AG10803 (cell line): ENCODE data around the gene XRCC2.

Experiments used
- DNase-seq: peaks from one replicate; pipeline ENCODE4 v3.0.0; 2010; ENCODE audit warnings: low read depth
- H3K4me3 ChIP-seq: 2 replicates; pipeline ENCODE4 v1.5.1; 2011; ENCODE audit warnings: mild to moderate bottlenecking, low read length, control low read depth
- TF ChIP-seq, protein P1 (sequence below): conservative IDR thresholded peaks from 2 replicates; pipeline ENCODE4 v1.5.1; 2011; ENCODE audit warnings: mild to moderate bottlenecking, low read length, control low read depth, inconsistent platforms

The XRCC2 gene

GRCh38 chr7:152643979-152644559 lies 31.9 kb downstream of the XRCC2 start:
- H3K4me3 ChIP-seq, result no peak overlapping the region
- TF ChIP-seq, protein P1, sequence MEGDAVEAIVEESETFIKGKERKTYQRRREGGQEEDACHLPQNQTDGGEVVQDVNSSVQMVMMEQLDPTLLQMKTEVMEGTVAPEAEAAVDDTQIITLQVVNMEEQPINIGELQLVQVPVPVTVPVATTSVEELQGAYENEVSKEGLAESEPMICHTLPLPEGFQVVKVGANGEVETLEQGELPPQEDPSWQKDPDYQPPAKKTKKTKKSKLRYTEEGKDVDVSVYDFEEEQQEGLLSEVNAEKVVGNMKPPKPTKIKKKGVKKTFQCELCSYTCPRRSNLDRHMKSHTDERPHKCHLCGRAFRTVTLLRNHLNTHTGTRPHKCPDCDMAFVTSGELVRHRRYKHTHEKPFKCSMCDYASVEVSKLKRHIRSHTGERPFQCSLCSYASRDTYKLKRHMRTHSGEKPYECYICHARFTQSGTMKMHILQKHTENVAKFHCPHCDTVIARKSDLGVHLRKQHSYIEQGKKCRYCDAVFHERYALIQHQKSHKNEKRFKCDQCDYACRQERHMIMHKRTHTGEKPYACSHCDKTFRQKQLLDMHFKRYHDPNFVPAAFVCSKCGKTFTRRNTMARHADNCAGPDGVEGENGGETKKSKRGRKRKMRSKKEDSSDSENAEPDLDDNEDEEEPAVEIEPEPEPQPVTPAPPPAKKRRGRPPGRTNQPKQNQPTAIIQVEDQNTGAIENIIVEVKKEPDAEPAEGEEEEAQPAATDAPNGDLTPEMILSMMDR, result no peak
- no peak for DNase-seq

DNA sequence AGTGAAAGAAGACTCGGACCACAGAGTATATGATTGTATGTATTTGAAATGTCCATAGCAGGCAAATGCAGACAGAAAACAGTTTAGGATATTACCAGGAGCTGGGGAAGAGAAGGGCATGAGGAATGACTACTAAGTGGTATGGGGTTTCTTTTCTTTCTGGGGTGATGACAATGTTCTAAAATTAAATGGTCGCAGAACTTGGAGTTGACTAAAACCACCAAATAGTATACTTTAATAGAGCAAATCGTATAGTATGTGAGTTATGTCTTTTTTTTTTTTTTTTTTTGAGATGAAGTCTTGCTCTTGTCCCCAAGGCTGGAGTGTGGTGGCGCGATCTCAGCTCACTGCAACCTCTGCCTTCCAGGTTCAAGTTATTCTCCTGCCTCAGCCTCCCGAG lies 34.6 kb downstream of the XRCC2 start:
- no peak overlapping the region for H3K4me3 ChIP-seq
- DNase-seq, result no peak
- TF ChIP-seq, protein P1, result no peak

DNA sequence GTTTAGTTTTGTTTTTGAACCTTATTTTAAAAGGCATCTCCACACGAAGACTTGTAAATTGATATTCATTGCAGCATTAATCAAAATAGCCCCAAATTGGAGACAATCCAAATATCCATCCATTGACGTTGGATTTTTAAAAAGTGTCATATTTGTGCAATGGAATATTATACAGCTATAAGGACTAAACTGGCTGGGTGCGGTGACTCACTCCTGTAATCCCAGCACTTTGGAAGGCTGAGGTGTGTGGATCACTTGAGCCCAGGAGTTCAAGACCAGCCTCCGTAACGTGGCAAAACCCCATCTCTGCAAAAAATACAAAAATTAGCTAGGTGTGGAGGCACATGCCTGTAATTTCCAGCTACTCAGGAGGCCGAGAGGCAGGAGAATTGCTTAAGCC lies 35.1 kb downstream of the XRCC2 start:
- TF ChIP-seq, protein P1, result no peak
- no peak overlapping the region for H3K4me3 ChIP-seq
- DNase-seq, result no peak

- no peak overlapping the region for H3K4me3 ChIP-seq
- no peak for DNase-seq
- TF ChIP-seq, protein P1, result no peak
Observed at GRCh38 chr7:152637920-152638580, 37.9 kb downstream of the XRCC2 start.

DNA sequence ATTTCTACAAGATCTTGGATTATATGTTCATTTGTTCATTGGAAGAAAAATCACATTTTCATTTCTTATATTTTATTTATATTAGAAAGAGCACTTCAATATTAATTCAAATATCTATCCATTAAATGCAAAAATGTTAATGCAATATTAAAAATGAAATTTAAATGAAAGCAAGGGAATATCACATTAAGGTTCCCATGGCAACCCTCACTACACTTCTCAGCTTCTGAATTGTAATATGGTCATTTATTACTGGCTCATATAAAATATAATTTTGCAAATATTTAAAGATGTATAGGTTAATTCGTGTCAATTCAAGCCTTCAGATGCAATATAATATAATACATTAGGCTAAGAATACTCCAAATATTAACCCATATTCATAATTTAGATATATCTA lies 38.8 kb downstream of the XRCC2 start:
- no peak overlapping the region for H3K4me3 ChIP-seq
- DNase-seq, result no peak
- TF ChIP-seq, protein P1, result no peak

DNA sequence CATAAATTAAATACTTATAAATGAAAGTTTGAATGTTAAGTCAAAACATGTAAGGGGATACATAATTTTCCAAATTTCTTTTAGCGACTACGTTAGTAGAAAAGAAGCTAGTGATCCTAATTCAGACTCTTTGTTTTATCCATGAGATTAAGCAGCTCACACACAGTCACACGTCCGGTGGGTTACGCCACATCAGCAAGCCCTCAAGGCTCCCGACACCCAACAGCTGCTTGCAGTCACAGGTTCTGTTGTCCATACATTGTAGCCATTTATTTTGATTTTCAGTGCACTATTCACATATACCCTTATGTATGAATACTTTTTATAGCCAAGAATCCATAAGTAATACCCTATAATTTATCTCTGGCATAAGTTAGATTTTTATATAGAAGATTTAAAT lies 39.5 kb downstream of the XRCC2 start:
- no peak overlapping the region for H3K4me3 ChIP-seq
- TF ChIP-seq, protein P1, result no peak
- no peak for DNase-seq

DNA sequence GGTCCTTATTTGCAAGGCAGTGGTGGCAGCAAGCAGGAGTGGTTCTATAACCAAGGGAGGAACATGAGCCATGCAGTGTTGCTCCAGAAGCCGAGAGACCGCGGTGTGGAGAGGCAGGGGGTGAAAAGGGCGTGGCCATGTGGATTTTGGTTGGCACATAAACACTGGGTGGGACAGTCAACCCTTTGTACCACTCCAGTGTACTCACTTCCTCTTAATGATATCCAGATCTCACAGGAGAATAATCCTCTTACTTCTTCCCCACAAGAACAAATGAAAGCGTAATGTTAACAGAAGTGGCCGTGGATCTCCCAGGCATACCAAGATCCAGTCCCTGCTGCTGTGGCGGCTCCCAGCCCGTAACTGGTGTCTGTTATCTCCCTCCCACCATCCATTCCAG lies 42.4 kb downstream of the XRCC2 start:
- TF ChIP-seq, protein P1, result no peak
- DNase-seq, result no peak
- H3K4me3 ChIP-seq, result no peak overlapping the region
